ENCODE results near the gene MAGEA4.

The MAGEA4 gene, protein sequence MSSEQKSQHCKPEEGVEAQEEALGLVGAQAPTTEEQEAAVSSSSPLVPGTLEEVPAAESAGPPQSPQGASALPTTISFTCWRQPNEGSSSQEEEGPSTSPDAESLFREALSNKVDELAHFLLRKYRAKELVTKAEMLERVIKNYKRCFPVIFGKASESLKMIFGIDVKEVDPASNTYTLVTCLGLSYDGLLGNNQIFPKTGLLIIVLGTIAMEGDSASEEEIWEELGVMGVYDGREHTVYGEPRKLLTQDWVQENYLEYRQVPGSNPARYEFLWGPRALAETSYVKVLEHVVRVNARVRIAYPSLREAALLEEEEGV

DNA sequence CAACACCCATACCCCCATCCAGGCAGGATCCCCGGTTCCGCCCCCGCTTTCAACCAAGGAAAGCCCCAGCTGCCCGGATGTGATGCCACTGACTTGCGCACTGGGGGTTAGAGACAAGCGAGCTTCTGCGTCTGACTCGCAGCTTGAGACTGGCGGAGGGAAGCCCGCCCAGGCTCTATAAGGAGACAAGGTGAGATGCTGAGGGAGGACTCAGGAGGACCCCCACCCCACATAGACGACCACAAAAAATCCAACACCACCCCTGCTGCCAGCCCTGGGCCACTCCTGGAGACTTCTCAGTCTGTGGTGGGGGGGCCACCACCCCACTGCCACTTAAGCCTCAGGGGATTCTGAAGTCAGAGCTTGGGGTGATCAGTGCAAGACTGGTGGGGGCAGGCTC, at the start of gene MAGEA4:
Gene MAGEA4, plus strand, starts transcription at position 110 of the 400 bp plus-strand sequence. CDS start 10,776 bp downstream, outside the sequence.
- Histone ChIP-seq H3K27ac (no peak within 1 kb of the TSS), H3K4me2 (no peak within 1 kb of the TSS), H3K27me3 (peaks cover 18 to 41% (median 32%) of the 10 kb centered on the region in 11 experiments; a peak in 21 of 22 replicates), H3K9ac (no peak within 1 kb of the TSS), H3K4me3 (no peak within 1 kb of the TSS), H3K9me3 (replicated peaks in 1 of 11) (no peaks in the 10 kb centered on the region), H3K4me1 (no peaks in the 10 kb centered on the region), H4K20me1 (no peaks in the 10 kb centered on the region), H3K36me3 (no peaks in the 10 kb centered on the region)
- TF ChIP-seq Cebpa-rat (IDR thresholded peaks at IDR 0.05): no peak

GRCh38 chrX:151870602-151871001, 42.1 kb upstream of the MAGEA4 start:
- H3K27ac ChIP-seq: no peak overlapping the region
- H3K9me3 ChIP-seq (replicated peaks in 1 of 11): peaks cover 0 to 14% (median 12%) of the 10 kb centered on the region in 11 experiments; a peak in 14 of 22 replicates
- H3K4me3 ChIP-seq: no peak overlapping the region
- H3K4me1 ChIP-seq: no peaks in the 10 kb centered on the region
- no peak overlapping the region for H3K9ac ChIP-seq
- H4K20me1 ChIP-seq: 0 out of 22 replicates have a peak, but pooled peaks cover 0 to 4% (median 0%) of the 10 kb centered on the region in 11 experiments
- H3K36me3 ChIP-seq: no peaks in the 10 kb centered on the region
- no peak overlapping the region for H3K4me2 ChIP-seq
- H3K27me3 ChIP-seq: peaks cover 85 to 100% (median 95%) of the 10 kb centered on the region in 11 experiments
- no peak for TF ChIP-seq Cebpa-rat (IDR thresholded peaks at IDR 0.05)

- peaks cover 90 to 100% (median 96%) of the 10 kb centered on the region in 11 experiments for H3K27me3 ChIP-seq
- no peak overlapping the region for H3K4me3 ChIP-seq
- no peaks in the 10 kb centered on the region for H3K36me3 ChIP-seq
- H3K4me2 ChIP-seq: no peak overlapping the region
- TF ChIP-seq Cebpa-rat (IDR thresholded peaks at IDR 0.05): no peak
- H3K9ac ChIP-seq: no peak overlapping the region
- H3K27ac ChIP-seq: no peak overlapping the region
- H3K9me3 ChIP-seq (replicated peaks in 1 of 11): peaks cover 0 to 14% (median 12%) of the 10 kb centered on the region in 11 experiments; a peak in 14 of 22 replicates
- no peaks in the 10 kb centered on the region for H3K4me1 ChIP-seq
- H4K20me1 ChIP-seq: 0 out of 22 replicates have a peak, but pooled peaks cover 0 to 4% (median 0%) of the 10 kb centered on the region in 11 experiments
These were observed 41.4 kb upstream of the MAGEA4 start for GRCh38 chrX:151871244-151871643.

- no peak overlapping the region for H3K27ac ChIP-seq
- H4K20me1 ChIP-seq: 0 out of 22 replicates have a peak, but pooled peaks cover 0 to 4% (median 0%) of the 10 kb centered on the region in 11 experiments
- H3K9ac ChIP-seq: no peak overlapping the region
- H3K27me3 ChIP-seq: peaks cover 90 to 100% (median 100%) of the 10 kb centered on the region in 11 experiments
- TF ChIP-seq Cebpa-rat (IDR thresholded peaks at IDR 0.05): no peak
- no peak overlapping the region for H3K4me2 ChIP-seq
- H3K4me1 ChIP-seq: no peaks in the 10 kb centered on the region
- no peak overlapping the region for H3K4me3 ChIP-seq
- peaks cover 0 to 12% (median 4%) of the 10 kb centered on the region in 11 experiments; a peak in 7 of 22 replicates for H3K9me3 ChIP-seq (replicated peaks in 1 of 11)
- H3K36me3 ChIP-seq: no peaks in the 10 kb centered on the region
These were observed 39.6 kb upstream of the MAGEA4 start for GRCh38 chrX:151873096-151873495.

DNA sequence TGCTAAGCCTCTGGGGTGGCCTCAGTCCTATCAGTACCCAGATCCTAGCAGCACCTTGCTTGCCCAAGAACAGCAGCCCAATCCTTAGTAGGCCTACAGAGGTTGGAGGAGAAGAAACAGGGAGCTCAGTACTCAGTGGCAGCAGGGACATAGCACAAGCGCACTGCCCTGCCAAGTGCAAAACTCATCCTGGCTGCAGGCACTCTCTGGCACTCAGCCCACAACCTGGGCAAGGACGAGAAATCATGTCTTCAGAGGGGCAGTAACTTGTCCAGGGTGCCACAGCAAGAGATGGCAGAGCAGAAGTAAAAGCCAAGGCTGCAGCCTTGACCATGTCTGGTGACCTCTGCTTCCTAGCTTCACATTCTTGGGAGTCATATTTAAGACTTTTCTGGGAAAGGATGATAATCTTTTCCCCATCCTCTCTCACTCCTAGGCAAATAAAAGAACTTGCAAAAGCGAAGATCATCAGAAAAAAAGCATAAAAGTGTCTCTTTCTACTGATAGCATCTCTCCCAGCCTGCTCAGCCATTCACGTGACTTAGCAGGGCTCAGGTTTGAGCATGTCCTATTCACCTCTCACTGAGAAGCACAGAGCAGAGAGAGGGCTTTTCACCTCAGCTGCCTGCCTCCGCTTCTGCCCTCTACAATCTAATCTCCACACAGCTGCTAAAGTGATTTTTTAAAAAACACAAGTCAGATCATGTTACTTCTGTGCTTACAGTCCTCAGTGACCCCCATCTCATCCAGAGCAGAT, 37.2 kb upstream of the MAGEA4 start:
- Histone ChIP-seq H3K27ac (no peak overlapping the region), H3K9me3 (replicated peaks in 1 of 11) (peaks cover 0 to 22% (median 7%) of the 10 kb centered on the region in 11 experiments; a peak in 9 of 22 replicates), H3K27me3 (peaks cover 87 to 100% (median 100%) of the 10 kb centered on the region in 11 experiments), H3K4me3 (no peak overlapping the region), H3K9ac (no peak overlapping the region), H3K4me2 (no peak overlapping the region), H3K4me1 (no peaks in the 10 kb centered on the region), H3K36me3 (no peaks in the 10 kb centered on the region), H4K20me1 (0 out of 22 replicates have a peak, but pooled peaks cover 0 to 4% (median 0%) of the 10 kb centered on the region in 11 experiments)
- no peak for TF ChIP-seq Cebpa-rat (IDR thresholded peaks at IDR 0.05)

DNA sequence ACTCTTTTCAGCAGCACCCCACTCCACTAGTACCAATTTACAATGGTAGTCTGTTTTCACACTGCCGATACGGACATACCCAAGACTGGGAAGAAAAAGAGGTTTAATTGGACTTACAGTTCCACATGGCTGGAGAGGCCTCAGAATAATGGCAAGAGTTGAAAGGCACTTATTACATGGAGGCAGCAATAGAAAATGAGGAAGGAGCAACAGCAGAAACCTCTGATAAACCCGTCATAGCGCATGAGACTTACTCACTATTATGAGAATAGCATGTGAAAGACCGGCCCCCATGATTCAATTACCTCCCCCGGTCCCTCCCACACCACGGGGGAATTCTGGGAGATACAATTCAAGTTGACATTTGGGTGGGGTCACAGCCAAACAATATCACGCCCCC, 34.1 kb upstream of the MAGEA4 start:
- no peaks in the 10 kb centered on the region for H3K36me3 ChIP-seq
- H3K9me3 ChIP-seq (replicated peaks in 1 of 11): peaks cover 15 to 38% (median 23%) of the 10 kb centered on the region in 11 experiments
- no peak overlapping the region for H3K9ac ChIP-seq
- H4K20me1 ChIP-seq: 0 out of 22 replicates have a peak, but pooled peaks cover 0 to 4% (median 0%) of the 10 kb centered on the region in 11 experiments
- H3K4me2 ChIP-seq: no peak overlapping the region
- no peak overlapping the region for H3K27ac ChIP-seq
- H3K4me3 ChIP-seq: no peak overlapping the region
- H3K4me1 ChIP-seq: no peaks in the 10 kb centered on the region
- H3K27me3 ChIP-seq: peaks cover 56 to 80% (median 72%) of the 10 kb centered on the region in 11 experiments
- no peak for TF ChIP-seq Cebpa-rat (IDR thresholded peaks at IDR 0.05)

DNA sequence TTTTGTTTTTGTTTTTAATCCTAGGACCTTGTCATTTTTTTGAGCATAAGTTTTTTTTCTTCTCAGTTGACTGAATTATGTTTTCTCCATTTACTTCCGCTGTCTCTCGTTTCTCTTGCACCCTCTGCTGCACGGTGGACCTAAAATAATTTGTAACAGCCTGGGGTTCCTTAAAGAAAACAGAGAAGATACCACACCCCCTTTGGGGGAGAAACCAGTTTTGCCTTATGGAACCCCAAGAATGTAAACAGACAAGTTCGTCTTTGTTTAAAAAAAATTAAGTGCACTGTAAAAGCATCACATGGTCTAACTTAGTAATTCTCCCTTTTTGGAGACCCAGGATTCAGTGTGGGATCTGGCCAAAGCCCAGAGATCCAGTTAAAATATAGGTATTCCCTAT, 32.8 kb upstream of the MAGEA4 start:
- no peak for TF ChIP-seq Cebpa-rat (IDR thresholded peaks at IDR 0.05)
- peaks cover 19 to 41% (median 28%) of the 10 kb centered on the region in 11 experiments for H3K9me3 ChIP-seq (replicated peaks in 1 of 11)
- H4K20me1 ChIP-seq: 0 out of 22 replicates have a peak, but pooled peaks cover 0 to 4% (median 0%) of the 10 kb centered on the region in 11 experiments

DNA sequence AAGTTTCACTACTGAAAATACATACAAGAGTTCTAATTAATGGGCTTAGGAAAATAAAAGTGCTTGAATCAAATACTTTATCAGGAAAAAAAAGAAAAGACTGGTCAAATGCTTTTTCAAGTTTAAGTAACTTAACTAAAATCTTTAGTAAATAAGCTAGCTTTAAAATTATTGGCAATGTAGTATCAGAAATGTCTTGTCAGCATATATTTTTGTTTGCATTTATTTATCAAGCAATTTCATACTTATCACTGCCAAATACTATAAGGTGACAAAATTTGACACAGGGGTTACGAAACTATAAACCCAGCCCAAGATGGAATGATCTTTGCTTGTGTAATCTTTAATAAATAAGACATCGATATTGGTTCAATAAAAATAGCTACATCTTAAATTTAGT, 31.8 kb upstream of the MAGEA4 start:
- no peak overlapping the region for H3K27ac ChIP-seq
- H3K27me3 ChIP-seq: peaks cover 32 to 71% (median 57%) of the 10 kb centered on the region in 11 experiments
- no peaks in the 10 kb centered on the region for H4K20me1 ChIP-seq
- no peak overlapping the region for H3K9ac ChIP-seq
- no peak overlapping the region for H3K4me2 ChIP-seq
- no peak for TF ChIP-seq Cebpa-rat (IDR thresholded peaks at IDR 0.05)
- H3K4me3 ChIP-seq: no peak overlapping the region
- H3K9me3 ChIP-seq (replicated peaks in 1 of 11): peaks cover 24 to 48% (median 33%) of the 10 kb centered on the region in 11 experiments
- no peaks in the 10 kb centered on the region for H3K4me1 ChIP-seq
- H3K36me3 ChIP-seq: no peaks in the 10 kb centered on the region

More for the DNA sequence above, 32.8 kb upstream of the MAGEA4 start:
- Histone ChIP-seq H3K4me1 (no peaks in the 10 kb centered on the region), H3K9ac (no peak overlapping the region), H3K4me2 (no peak overlapping the region), H3K27ac (no peak overlapping the region), H3K36me3 (no peaks in the 10 kb centered on the region), H3K27me3 (peaks cover 43 to 72% (median 59%) of the 10 kb centered on the region in 11 experiments), H3K4me3 (no peak overlapping the region)

DNA sequence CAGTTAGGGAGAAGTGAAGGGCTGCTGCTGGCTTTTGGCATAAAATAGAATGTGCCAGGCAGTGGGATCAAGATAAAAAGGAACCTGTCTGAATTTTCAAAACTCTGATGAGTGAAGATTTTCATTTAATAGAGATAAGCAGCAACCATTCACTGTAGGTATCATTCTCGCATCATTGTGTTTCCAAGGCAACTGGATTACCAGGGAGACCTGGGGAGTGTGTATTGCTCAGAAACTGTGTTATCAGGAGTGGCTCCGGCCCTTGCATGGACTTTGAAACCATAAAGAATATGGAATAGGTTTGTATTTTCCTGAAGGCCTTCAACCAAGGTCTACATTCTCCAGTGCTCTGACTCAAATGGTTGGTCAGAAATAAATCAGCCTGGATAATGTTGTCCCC, 23.3 kb upstream of the MAGEA4 start:
- no peaks in the 10 kb centered on the region for H3K36me3 ChIP-seq
- H3K4me3 ChIP-seq: no peak overlapping the region
- TF ChIP-seq Cebpa-rat (IDR thresholded peaks at IDR 0.05): no peak
- H3K4me1 ChIP-seq: no peaks in the 10 kb centered on the region
- peaks cover 65 to 94% (median 91%) of the 10 kb centered on the region in 11 experiments for H3K27me3 ChIP-seq
- no peak overlapping the region for H3K9ac ChIP-seq
- no peak overlapping the region for H3K27ac ChIP-seq
- H4K20me1 ChIP-seq: no peaks in the 10 kb centered on the region
- no peak overlapping the region for H3K4me2 ChIP-seq
- peaks cover 29 to 45% (median 42%) of the 10 kb centered on the region in 11 experiments for H3K9me3 ChIP-seq (replicated peaks in 1 of 11)

All from BLaER1 treated with 17β-estradiol and CSF1 and Interleukin-3, amounts not matched to agents 10 nM and 100 nM (cell line).